ENCODE results near the gene OMA1. TPM values are rescaled to one million over a fixed set of nuclear protein-coding genes. Genes with fewer than 3 reads are reported as not detected.

OMA1 gene
- total RNA-seq, 1 experiment from 2014 or later = 11.9 TPM

DNA sequence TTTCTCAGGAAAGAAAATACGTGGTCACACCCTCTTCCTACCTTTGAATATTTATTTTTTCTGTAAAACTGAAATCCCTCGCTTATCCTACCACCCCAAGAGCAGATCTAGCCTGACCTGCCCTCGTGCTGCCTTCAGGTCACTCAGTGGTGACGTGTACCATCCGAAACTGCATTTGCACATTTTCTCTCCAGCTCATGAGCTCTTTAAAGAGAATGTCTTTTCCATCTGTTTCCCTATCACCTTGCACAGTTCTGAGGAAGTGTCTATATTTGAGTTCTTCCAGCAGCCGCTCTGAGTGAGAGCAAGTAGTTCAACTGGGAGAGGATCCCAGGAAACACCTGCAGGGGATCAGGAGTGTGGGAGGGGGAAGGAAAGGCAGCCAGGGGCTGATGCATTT is 91.7 kb downstream of the OMA1 start:
- no peak for TF ChIP-seq EZH2 (IDR thresholded peaks at IDR 0.05; ENCODE audit: borderline replicate concordance, low read depth, low read length, poor library complexity, severe bottlenecking)
- TF ChIP-seq, protein P1, sequence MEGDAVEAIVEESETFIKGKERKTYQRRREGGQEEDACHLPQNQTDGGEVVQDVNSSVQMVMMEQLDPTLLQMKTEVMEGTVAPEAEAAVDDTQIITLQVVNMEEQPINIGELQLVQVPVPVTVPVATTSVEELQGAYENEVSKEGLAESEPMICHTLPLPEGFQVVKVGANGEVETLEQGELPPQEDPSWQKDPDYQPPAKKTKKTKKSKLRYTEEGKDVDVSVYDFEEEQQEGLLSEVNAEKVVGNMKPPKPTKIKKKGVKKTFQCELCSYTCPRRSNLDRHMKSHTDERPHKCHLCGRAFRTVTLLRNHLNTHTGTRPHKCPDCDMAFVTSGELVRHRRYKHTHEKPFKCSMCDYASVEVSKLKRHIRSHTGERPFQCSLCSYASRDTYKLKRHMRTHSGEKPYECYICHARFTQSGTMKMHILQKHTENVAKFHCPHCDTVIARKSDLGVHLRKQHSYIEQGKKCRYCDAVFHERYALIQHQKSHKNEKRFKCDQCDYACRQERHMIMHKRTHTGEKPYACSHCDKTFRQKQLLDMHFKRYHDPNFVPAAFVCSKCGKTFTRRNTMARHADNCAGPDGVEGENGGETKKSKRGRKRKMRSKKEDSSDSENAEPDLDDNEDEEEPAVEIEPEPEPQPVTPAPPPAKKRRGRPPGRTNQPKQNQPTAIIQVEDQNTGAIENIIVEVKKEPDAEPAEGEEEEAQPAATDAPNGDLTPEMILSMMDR (conservative IDR thresholded peaks at IDR 0.05; ENCODE audit: low read depth, low read length) = no peak
- Histone ChIP-seq H3K27ac (ENCODE audit: low read depth, low read length, poor library complexity, severe bottlenecking) (no peak overlapping the region), H3K9me3 (ENCODE audit: low read depth, low read length, poor library complexity, severe bottlenecking) (no peaks in the 10 kb centered on the region), H3K27me3 (replicated peaks; ENCODE audit: insufficient read depth, low read depth, low read length, poor library complexity) (no peaks in the 10 kb centered on the region), H3K4me1 (ENCODE audit: insufficient read depth, low read length, poor library complexity, severe bottlenecking) (no peaks in the 10 kb centered on the region), H3K36me3 (ENCODE audit: insufficient read depth, low read length, poor library complexity, severe bottlenecking) (no peaks in the 10 kb centered on the region), H3K4me3 (ENCODE audit: low read depth, low read length, poor library complexity, severe bottlenecking) (no peak overlapping the region)
- intact Hi-C loops (cut with micrococcal nuclease; ENCODE audit: unreplicated experiment) = no loop called here
- POLR2A ChIA-PET (ENCODE audit: low non-redundant PET) = no interaction called here
- BruUV-seq (replicated peaks) = no TSS peak
- CTCF ChIA-PET = no interaction called here
- DNase-seq (ENCODE audit: low spot score) = no peak

DNA sequence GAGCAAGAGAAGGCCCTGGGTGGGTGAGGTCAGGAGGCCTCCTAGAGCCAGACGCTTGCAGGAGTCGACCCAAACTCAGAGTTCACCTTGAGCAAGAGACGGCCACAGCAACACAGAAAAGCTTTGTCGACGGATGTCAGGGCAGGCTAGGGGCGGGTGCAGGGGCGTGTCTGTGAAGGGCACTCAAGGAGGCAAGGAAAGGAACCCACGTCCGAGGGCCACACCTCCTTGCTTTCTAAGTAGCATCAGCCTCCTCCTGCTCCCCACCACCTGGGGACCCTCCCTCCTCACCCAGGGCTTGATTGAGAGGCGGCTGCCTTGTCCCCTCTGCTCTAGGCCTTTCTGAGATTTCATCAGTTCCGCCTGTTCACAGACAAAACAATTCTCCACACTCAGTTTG is 92.1 kb downstream of the OMA1 start:
- H3K4me1 ChIP-seq (ENCODE audit: insufficient read depth, low read length, poor library complexity, severe bottlenecking) = no peaks in the 10 kb centered on the region
- H3K27ac ChIP-seq (ENCODE audit: low read depth, low read length, poor library complexity, severe bottlenecking) = no peak overlapping the region
- intact Hi-C loops (cut with micrococcal nuclease; ENCODE audit: unreplicated experiment) = no loop called here
- H3K4me3 ChIP-seq (ENCODE audit: low read depth, low read length, poor library complexity, severe bottlenecking) = no peak overlapping the region
- H3K36me3 ChIP-seq (ENCODE audit: insufficient read depth, low read length, poor library complexity, severe bottlenecking) = no peaks in the 10 kb centered on the region
- BruUV-seq (replicated peaks) = no TSS peak
- CTCF ChIA-PET = no interaction called here
- no peak for TF ChIP-seq EZH2 (IDR thresholded peaks at IDR 0.05; ENCODE audit: borderline replicate concordance, low read depth, low read length, poor library complexity, severe bottlenecking)
- TF ChIP-seq, protein P1 (conservative IDR thresholded peaks at IDR 0.05; ENCODE audit: low read depth, low read length) = no peak
- H3K9me3 ChIP-seq (ENCODE audit: low read depth, low read length, poor library complexity, severe bottlenecking) = no peaks in the 10 kb centered on the region
- H3K27me3 ChIP-seq (replicated peaks; ENCODE audit: insufficient read depth, low read depth, low read length, poor library complexity) = no peaks in the 10 kb centered on the region
- DNase-seq (ENCODE audit: low spot score) = no peak
- POLR2A ChIA-PET (ENCODE audit: low non-redundant PET) = no interaction called here

DNA sequence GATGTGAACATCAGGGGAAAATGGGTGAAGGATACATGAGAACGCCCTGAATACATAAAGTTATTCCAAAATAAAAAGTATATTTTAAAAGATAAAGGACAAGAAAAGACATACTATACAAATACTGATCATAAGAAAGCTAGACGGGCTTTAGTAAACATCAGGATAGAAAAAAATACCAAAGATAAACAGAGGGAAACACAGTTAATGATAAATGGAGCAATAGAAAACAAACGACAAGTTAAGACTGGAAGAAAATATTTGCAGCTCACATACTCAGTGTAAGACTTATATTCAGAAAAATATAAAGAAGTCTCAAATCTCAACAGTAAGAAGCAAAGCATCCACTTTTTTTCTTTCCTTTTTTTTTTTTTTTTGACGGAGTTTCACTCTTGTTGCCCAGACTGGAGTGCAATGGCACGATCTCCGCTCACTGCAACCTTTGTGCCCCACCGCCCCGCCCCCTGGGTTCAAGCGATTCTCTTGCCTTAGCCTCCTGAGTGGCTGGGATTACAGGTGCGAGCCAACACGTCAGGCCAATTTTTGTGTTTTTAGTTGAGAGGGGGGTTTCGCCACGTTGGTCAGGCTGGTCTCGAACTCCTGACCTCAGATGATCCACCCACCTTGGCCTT is 94.8 kb downstream of the OMA1 start:
- Histone ChIP-seq H3K4me1 (ENCODE audit: insufficient read depth, low read length, poor library complexity, severe bottlenecking) (peaks cover under 1% of the 10 kb centered on the region), H3K27ac (ENCODE audit: low read depth, low read length, poor library complexity, severe bottlenecking) (no peak overlapping the region), H3K36me3 (ENCODE audit: insufficient read depth, low read length, poor library complexity, severe bottlenecking) (no peaks in the 10 kb centered on the region), H3K4me3 (ENCODE audit: low read depth, low read length, poor library complexity, severe bottlenecking) (no peak overlapping the region), H3K27me3 (replicated peaks; ENCODE audit: insufficient read depth, low read depth, low read length, poor library complexity) (no peaks in the 10 kb centered on the region), H3K9me3 (ENCODE audit: low read depth, low read length, poor library complexity, severe bottlenecking) (no peaks in the 10 kb centered on the region)
- POLR2A ChIA-PET (ENCODE audit: low non-redundant PET) = no interaction called here
- intact Hi-C loops (cut with micrococcal nuclease; ENCODE audit: unreplicated experiment) = no loop called here
- no TSS peak for BruUV-seq (replicated peaks)
- CTCF ChIA-PET = no interaction called here
- TF ChIP-seq, protein P1 (conservative IDR thresholded peaks at IDR 0.05; ENCODE audit: low read depth, low read length) = no peak
- no peak for TF ChIP-seq EZH2 (IDR thresholded peaks at IDR 0.05; ENCODE audit: borderline replicate concordance, low read depth, low read length, poor library complexity, severe bottlenecking)
- no peak for DNase-seq (ENCODE audit: low spot score)

All from A673 (cell line).